ENCODE measurements around the gene RNASET2.
"Not testable (repeated sequence)": the region's sequence is repeated elsewhere in the genome, so short reads cannot be mapped to it uniquely, and the experiment has no call there.

The RNASET2 gene

GRCh38 chr6:166970091-166970490 lies 13.7 kb upstream of the RNASET2 start:
- DNase-seq (ENCODE audit: low spot score), result no peak

- no peak for DNase-seq (ENCODE audit: low spot score)
Observed at GRCh38 chr6:166969390-166970002, 13.1 kb upstream of the RNASET2 start.

GRCh38 chr6:166966268-166966667 lies 9.9 kb upstream of the RNASET2 start:
- no peak for DNase-seq (ENCODE audit: low spot score)

GRCh38 chr6:166960609-166960978 lies 4.2 kb upstream of the RNASET2 start:
- no peak for DNase-seq (ENCODE audit: low spot score)

GRCh38 chr6:166959911-166960608 lies 3.7 kb upstream of the RNASET2 start:
- no peak for DNase-seq (ENCODE audit: low spot score)

- DNase-seq (ENCODE audit: low spot score), result no peak
Observed at GRCh38 chr6:166958926-166959861, 2.8 kb upstream of the RNASET2 start.

GRCh38 chr6:166957805-166958076 lies 1.4 kb upstream of the RNASET2 start:
- DNase-seq (ENCODE audit: low spot score), result no peak

- peak; percentile 21 for DNase-seq (ENCODE audit: low spot score)
Observed at GRCh38 chr6:166957087-166957804, 896 bp upstream of the RNASET2 start.

- no peak for DNase-seq (ENCODE audit: low spot score)
Observed at GRCh38 chr6:166955865-166956443, 396 bp downstream of the RNASET2 start.

GRCh38 chr6:166955121-166955864 lies 1.1 kb downstream of the RNASET2 start:
- DNase-seq (ENCODE audit: low spot score), result no peak

- DNase-seq (ENCODE audit: low spot score), result no peak
Observed at GRCh38 chr6:166954118-166954713, 2.1 kb downstream of the RNASET2 start.

- DNase-seq (ENCODE audit: low spot score), result no peak
Observed at GRCh38 chr6:166952567-166953486, 3.5 kb downstream of the RNASET2 start.

GRCh38 chr6:166952121-166952520 lies 4.2 kb downstream of the RNASET2 start:
- no peak for DNase-seq (ENCODE audit: low spot score)

GRCh38 chr6:166951670-166952060 lies 4.7 kb downstream of the RNASET2 start:
- no peak for DNase-seq (ENCODE audit: low spot score)

GRCh38 chr6:166950892-166951669 lies 5.3 kb downstream of the RNASET2 start:
- DNase-seq (ENCODE audit: low spot score), result peak; percentile 64

GRCh38 chr6:166950443-166950821 lies 5.9 kb downstream of the RNASET2 start:
- no peak for DNase-seq (ENCODE audit: low spot score)

- DNase-seq (ENCODE audit: low spot score), result no peak
Observed at GRCh38 chr6:166949528-166950442, 6.6 kb downstream of the RNASET2 start.

GRCh38 chr6:166948724-166949123 lies 7.6 kb downstream of the RNASET2 start:
- not testable (repeated sequence) for DNase-seq (ENCODE audit: low spot score)
